Esophagus squamous epithelium (tissue), 4 donors: ENCODE data around the gene CLASP2.

ENCODE experiments used
- POLR2A ChIP-seq, 4 donors: fragments of 450-650 bp; IDR thresholded peaks; one replicate each; pipeline ENCODE4 v1.6.1; 2017; ENCODE audit warnings: antibody characterized with exemption in 4 of 4, mild to moderate bottlenecking in 4 of 4, moderate library complexity in 3 of 4
- TF ChIP-seq, protein P1 (sequence below), 6 experiments: fragments of 450-650 bp in 4 of 6; fragments of 200-600 bp in 2 of 6; sonication (generic) in 2 of 6; IDR thresholded peaks; one replicate each; pipeline ENCODE4 v1.5.1; 2016 to 2019; ENCODE audit warnings: antibody characterized with exemption in 6 of 6, mild to moderate bottlenecking in 4 of 6, moderate library complexity in 4 of 6

- TF ChIP-seq POLR2A (IDR thresholded peaks at IDR 0.05) = no peak
- TF ChIP-seq, protein P1, sequence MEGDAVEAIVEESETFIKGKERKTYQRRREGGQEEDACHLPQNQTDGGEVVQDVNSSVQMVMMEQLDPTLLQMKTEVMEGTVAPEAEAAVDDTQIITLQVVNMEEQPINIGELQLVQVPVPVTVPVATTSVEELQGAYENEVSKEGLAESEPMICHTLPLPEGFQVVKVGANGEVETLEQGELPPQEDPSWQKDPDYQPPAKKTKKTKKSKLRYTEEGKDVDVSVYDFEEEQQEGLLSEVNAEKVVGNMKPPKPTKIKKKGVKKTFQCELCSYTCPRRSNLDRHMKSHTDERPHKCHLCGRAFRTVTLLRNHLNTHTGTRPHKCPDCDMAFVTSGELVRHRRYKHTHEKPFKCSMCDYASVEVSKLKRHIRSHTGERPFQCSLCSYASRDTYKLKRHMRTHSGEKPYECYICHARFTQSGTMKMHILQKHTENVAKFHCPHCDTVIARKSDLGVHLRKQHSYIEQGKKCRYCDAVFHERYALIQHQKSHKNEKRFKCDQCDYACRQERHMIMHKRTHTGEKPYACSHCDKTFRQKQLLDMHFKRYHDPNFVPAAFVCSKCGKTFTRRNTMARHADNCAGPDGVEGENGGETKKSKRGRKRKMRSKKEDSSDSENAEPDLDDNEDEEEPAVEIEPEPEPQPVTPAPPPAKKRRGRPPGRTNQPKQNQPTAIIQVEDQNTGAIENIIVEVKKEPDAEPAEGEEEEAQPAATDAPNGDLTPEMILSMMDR (IDR thresholded peaks at IDR 0.05) = no peak
Observed at GRCh38 chr3:33678073-33678472, 40.0 kb downstream of the CLASP2 start.
